GM19351 (cell line): ENCODE measurements around the gene C19orf81.

Experiments
- ATAC-seq: cut with Tn5 transposase; IDR thresholded peaks from one replicate; pipeline ENCODE4 v1.9.1; 2021; ENCODE audit warnings: mild to moderate bottlenecking, moderate library complexity; ENCODE audit not compliant: unreplicated experiment

C19orf81 gene

DNA sequence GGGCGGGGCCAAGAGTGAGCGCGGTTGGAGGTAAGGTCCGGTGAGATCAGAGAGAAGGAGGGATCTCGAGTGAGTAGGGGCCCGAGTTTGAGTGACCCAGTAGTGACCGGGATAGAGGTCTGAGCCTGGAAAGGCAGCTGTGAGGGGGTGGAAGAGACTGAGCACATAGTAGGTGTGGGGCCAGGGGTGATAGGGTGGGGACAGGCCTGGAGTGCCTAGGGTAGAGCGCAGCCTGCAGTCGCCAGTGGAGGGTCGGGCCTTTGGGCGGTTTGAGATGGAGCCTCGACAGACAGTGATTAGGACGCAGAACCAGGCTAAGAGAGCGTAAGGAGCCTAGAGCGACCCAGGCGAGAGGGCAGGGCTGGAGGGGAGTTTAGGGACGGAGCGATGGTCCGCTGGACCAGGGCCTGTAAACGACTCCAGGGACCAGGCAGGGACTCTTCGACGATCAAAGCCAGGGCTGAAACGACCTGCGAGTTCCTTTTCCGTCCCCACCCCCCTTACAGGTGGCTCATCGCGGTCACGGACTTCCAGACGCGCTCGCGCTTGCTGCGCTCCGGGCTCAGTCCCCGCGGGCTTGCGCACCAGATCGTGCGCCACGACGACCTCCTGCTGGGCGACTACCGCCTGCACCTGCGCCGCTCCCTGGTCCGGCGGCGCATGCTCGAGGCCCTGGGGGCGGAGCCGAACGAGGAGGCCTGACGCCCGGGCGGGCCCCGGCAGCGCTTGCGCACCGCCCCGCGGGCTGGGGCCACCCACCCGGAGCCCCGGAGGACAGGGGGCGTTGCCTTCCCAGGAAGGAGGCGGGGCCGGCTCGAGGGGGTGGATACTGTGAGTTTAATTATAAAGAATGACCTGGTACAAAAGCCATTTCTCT lies 9.4 kb downstream of the C19orf81 start:
- ATAC-seq, result no peak

DNA sequence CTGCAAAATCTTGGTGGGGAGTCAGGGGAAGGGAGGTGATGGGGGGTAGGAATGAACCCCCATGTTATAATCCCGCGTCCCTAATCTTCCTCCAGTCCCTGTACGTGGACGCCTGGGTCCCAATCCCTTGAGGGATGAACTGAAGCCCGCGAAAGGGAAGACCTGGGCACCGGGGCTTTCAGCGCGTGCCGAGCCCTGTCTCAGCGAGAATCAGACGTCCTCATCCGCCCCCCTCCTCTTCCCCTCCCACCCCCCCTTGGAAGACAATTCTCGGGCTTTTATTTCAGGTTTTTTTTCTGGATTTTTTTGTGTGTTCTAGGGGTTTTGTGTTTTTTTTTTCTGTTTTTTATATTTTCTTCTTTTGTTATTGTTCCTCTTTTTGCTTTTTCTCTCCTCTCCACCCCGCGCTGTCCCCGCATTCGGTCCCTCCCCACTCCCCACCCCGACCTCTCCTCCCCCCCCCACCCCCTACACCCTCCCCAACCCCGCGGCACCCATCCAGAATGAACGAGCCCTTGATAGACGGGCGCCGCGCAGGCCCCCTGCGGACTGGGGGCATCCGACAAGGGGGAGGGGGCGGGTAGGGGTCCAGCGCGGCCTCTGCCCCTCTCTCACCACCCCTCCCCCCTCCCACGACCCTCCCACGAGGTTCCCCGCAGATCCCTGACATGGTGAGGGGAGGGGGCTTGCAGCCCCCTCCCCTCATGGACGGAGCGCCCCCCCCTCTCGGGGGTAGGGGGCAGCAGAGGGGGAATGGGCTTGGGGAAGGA lies 10.3 kb downstream of the C19orf81 start:
- ATAC-seq, result no peak

DNA sequence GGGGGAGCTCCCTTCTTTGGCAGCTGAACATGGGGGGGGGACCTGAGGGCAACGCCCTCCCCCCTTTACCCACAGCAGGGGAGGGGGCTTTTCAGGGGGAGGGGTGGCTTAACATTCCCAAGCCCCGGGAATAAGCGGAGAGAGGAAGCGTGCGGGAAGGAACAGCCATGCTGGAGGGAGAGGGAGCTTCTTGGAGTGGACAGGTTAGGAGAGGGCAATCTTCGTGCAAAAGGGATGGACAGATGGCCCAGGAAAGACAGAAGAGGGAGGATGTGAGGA lies 10.8 kb downstream of the C19orf81 start:
- ATAC-seq, result no peak

DNA sequence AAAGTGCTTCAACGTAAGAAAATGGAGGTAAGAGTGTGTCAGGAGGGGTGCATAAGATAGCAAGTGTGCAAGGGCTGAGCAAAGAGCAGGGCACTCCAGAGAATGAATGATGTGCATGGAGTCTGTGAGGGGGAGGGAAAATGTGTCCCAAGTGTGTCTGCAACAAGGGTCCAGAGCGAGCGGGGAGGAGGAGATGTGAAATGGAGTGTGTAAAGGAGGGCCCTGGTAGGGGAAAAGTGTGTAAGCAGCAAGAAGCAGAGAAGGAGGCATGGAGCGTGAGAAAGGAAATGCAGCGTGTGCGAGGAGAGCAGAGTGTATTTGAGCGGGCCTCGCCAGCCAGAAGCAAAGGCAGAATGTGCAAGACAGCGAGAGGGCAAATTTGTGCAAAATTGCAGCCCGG lies 11.8 kb downstream of the C19orf81 start:
- ATAC-seq, result no peak

DNA sequence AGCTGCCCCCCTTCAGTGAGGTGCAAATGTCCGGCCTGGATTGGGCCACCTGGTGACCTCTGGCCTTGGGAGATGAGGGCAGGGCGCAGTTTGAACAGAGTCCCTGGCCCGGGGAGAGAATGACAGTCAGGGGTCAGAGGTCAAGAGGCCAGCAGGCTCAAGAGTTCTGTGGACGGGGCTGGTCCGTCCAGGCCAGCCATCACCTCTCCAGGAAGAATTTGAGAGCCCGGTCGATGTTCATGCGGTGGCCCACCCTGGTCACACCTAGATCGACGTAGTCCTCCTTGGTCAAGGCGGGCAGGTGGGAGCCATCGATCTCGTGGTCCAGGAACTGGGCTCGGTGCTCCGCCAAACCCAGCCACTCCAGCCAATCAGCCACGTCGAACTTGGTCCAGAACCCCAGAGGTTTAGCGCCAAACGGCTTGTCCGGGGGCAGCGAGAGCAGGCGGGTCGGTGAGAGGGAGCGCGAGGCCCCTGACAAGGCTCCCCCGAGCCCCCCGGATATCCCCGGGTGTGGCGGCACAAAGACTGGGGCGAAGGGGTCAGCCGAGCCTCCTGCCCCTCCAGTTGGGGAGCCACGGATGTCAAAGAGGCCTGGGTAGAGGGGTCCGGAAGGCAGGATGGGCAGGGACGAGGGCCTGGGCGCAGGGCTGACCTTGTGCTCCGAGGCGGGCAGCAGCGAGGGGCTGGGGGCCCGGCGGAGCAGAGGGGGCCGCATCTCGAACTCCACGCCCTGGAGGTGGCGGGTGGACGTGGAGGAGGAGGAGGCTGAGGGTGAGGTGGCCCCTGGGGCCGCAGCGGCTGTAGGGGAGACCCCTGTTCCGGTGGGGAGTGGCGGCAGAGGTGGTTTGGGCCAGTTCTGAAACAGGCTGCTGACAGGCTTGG lies 12.8 kb downstream of the C19orf81 start:
- ATAC-seq, result no peak

DNA sequence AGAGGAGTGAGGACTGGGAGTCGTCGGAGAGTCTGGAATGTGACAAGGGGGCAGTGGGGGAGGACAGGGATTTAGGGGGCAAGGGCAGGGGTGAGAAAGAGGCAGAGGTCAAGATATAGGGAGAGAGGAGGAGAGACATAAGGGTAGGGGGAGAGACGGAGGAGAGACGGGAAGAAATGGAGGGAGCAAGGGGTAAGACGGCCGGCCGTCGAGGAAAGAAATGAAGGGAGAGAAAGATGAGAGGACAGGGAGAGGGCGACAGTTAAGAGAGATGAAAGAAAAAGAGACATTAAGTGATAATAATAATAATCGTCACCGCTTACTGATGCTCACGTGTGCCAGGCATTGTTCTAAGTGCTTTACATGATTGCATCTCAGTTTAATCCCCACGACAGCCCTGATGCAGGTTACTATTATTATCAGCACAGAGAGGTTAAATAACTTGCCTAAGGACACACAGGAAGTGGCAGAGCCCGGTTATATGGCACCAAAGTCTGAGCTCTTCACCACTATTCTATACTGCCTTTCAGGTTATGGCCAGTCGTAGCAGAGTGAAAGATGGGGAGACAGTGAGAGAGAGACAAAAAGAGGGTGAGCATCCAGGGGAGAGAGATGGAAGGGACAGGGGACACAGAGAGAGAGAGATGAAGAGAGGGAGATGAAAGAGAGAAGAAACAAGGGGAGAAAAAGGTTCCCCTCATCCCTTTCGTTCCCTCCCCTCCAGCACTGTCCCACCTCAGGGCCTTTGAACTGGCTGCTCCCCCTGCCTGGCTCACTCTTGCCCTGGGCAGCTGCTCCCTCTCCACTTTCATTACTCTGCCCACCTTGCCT lies 13.6 kb downstream of the C19orf81 start:
- ATAC-seq, result no peak

DNA sequence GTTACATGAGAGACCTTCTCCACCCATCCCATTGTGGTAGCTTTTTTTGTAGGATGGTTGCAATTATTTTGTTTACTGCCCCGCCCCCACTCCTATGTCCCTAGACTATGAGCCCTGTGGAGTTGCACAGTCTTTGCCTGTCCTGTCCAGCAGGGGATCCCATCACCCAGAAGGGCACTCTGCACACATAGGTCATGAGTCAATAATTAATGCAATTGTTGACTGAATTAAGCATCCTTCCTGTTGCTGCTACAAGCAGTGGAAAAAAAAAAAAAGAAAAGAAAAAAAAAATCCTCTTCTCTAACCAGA lies 14.2 kb downstream of the C19orf81 start:
- no peak for ATAC-seq

DNA sequence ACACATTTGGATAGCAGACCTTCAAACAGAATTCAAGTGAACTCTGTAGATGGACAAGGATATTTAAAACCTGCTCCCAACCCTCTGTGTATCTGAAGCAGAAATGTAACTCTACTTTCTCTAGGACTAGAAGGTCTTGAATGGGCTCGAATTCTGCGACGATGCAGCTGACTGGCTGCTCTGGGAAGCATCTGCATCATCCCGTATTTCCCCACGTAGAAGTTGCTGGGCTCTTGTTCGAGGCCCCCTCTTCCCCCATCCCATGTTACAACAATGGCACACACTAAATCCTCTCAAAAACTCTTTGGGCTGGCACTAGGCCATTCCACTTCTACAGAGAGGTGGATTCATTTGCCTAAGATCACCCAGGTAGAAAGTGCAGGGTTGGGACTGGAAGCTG lies 15.0 kb downstream of the C19orf81 start:
- no peak for ATAC-seq

DNA sequence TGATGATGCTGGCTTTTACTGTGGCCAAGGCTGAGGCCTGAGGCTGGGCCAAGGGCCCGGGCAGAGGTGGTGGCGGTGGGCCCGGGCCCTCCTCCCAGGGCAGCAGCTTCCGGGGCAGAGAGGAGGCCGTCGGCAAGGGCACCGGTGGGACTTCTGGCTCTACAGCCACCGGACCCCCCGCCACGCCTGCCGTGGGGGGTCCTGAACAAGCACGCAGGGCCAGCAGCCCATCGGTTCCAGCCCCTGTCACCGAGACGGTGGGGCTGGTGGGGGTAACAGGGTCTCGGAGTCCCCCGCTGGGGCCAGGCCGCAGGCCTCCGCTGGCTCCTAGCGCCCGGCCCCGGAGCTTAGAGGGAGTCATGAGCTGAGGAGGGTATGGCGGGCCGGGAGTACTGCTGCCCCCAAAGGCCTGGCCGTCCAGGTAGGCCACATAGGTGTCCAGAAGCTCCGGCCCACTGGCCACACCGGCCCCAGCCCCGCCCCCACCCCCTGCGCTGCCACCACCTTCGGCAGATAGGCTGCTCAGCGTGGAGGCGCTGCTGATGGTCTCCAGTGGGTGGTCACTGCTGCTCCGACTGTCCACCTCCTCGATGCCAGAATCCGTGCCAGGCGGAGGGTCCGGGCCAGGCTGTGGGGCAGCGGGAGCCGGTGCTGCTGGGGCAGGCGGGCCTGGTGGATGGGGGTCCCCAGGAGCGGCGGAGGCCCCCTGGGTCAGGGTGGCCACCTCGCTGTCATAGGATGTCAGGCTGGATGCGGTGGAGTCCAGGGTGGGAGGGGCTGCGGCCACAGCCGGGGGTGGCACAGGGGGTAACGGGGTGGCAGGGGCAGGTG lies 17.3 kb downstream of the C19orf81 start:
- ATAC-seq, result no peak

DNA sequence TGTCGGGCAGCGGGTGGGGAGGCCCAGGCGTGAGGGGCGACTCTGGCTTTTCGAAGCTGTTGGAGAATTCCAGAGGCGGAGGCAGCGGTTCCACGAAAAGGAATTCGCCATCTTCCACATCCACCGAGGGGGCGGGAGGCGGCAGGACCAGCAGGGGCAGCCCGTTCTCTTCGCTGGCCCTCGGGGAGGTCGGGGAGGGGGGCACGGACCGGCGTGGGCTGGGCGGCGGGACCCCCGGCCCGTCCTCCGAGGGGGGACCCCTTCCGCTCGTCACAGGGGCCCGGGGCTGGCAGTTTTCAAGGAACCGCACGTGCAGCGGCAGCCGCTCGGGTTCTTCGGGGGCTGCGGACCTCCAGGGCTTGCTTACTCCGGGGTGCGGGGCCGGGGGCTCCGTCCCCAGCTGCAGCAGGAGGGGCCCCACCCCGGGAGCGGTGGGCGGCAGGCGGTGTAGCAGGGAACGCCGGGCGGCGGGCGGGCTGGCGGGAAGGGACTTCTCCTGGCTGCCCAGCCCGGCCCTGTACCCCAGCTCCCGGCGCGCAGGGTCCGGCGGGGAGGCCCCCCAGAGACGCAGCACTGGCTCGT lies 18.0 kb downstream of the C19orf81 start:
- ATAC-seq, result no peak

DNA sequence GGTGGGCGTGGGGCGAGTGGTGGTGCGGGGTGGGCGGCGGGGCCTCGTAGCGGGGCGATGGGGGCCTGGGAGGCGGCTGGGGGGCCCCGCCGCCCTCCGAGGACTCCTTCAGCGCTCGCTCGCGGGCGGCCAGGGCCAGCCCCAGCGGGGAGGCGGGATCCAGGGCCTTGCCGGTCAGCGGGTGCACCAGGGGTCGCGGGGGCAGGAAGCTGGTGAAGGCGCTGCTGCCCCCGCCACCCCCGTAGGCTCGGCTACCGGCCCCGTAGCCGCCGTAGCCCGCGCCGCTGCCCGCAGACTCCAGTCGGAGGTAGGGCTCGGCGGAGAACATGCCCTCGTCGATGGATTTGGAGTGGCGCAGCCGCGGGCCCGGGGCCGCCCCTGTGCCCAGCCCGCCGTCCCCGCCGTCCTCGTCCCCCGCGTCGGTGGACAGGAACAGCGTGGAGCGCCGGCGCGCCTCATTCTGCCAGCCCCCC lies 18.6 kb downstream of the C19orf81 start:
- no peak for ATAC-seq

DNA sequence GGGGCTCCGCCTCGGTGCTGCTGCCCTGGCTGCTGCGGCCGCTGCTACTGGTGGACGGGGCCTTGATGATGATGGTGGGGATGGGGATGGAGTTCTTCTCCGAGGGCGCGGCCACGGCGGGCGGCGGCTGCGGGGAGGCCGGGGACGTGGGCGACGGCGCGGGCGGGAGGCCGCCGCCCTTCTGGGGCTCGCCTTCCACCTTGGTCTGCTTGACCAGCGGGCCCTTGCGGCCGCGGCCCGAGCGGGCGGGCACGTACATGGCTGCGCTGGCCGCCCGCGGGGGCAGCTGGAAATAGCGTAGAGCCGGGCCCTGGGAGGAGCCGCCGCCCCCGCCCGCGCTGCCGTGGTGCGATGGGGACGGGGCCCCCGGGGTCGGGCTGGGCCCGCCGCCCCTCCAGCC lies 19.2 kb downstream of the C19orf81 start:
- ATAC-seq, result no peak

DNA sequence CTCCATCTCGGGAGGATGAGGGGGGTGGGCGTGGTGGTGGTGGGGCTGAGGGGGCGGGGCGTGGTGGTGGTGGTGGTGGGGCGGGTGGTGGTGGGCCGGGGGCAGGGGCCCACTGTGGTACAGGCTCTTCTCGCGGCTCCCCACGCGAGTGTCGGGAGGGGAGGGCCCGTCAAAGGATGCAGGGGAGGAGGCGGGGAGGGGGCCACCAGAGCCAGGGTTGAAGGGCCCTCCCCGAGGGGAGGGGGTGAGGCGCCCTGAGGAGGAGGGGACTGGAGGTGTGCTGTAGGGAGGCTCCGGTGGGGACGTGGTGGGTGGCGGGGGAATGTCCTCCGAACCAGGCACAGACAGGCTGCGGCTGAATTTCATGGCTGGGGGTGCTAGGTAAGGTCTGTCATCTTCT lies 19.6 kb downstream of the C19orf81 start:
- no peak for ATAC-seq

DNA sequence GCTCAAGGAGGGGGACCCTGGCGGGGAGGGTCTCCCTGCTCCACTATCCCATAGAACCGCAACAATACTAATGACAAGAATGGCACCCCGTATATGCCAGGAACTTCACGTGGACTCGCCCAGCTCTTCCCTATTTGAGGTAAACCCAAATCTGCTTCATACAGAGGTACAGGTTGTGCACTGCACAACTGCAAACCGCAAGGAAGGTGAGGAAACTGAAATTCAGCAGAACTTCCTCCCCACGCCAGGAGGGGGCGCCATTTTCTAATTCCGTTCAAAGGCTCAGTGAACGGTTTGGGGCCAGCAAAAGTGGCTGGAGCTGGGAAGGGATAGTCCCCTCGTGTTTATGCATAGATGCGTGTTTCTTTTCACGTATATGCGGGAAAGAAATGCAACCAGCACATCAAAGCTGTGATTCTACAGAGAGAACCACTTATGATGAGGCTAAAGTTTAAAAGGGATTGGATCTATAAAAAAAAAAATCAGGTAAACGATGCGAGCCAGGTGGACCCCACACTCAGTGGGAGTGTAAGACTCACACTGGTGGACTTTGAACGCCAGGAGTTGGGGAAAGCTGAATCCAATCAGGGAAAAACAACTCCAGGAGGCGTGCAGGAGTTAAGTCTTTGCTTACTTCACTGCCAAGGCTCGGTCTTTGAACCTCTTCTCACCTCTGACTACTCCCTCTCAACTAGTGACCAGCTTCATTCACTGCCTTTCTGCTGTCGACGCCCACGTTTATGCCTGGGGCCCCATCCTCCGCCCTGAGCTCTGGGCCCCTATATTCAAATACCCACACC lies 20.3 kb downstream of the C19orf81 start:
- ATAC-seq, result no peak

DNA sequence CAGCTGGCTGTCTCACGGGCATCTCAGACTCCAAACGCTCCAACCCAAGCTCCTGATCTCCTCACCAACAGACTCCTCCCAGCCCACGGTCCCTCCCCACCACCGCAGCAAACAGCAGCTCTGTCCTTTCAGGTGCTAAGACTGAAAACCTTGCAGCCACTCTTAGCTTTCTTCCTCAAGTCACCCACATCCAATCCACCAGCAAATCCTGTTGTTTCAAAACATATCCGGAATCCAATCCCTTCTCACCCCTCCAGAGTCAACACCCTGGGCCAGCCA lies 20.8 kb downstream of the C19orf81 start:
- ATAC-seq, result no peak

DNA sequence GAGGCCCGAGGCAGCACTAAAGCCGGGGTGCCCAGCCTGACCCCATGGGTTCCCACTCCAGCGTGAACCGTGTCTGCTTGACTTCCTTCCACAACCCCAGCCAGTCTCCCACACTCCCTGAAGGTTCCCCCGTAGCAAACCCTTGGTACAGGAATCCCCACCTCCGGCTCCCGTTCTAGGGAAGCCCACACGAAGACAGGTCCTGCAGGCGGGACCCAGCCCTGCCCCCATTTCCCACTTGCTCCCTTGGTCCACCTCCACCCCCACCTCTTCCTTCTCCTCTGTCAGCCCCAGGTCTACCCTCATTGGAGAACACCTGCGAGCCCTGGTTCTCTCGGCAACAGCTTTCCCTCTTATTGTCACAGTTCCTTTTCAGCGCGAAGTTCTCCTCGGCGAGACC lies 23.9 kb downstream of the C19orf81 start:
- ATAC-seq, result no peak

DNA sequence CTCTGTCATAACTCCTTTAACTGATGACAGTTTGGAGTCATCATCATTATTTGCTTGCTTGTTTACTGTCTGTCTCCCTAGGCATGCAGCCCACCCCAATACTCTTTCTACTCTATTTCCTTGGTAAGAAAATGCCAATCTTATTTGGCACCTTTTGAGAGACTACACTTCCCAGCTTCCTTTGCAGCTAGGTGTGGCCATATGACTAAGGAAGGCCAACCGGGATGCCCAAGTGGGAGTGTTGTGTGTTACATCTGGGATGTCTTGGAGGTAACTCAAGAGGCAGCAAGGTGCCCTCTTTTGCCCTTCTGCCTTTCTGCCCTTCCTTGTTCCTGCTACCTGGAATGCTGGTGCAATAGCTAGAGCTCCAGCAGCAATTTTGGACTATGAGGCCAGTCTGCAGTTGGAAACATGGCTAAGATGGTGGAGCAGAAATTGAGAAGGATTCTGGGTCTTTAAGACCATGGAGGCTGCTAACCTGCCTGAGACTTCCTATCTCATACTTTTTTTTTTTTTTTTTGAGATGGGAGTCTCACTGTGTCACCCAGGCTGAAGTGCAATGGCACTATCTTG lies 27.5 kb downstream of the C19orf81 start:
- no peak for ATAC-seq

DNA sequence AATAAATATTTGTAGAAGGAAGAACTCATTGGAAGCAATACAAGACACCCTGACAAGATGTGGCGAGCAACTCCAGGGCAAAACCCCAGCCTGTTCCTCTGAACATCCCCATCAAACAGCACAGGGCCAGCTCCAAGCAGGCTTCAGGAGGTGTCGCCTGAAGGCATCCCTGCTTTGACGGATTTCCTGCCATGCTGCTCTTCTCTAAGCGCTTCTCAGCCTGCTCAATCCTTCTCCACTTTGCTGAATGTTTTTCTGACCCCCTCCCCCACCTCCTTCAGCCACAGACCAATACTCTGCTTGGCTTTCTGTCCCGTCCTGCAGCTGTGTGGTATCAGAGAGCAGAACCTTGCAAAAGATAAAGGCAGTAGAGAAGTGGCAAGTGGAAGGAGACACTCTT lies 28.4 kb downstream of the C19orf81 start:
- ATAC-seq, result no peak

DNA sequence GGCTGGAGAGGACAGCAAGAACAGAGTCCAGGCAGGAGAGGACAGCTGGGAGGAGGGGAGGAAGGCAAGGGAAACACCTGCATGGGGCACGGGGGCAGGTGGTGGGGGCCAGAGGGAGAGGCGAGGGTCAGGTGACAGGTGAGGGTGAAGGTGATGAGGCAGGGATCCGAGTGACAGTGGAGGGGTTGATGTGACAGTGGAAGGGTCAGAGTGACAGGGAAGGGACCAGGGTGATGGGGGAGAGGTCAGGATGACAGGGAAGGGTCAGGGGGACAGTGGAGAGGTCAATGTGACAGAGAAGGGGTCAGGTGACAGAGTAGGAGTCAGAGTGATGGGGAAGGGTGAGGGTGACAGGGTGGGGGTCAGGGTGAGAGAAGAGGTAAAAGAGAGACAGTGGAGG lies 29.1 kb downstream of the C19orf81 start:
- ATAC-seq, result no peak
